NCI-H69 (cell line): ENCODE measurements around the gene QPCTL.
"Not testable (repeated sequence)": the region's sequence is repeated elsewhere in the genome, so short reads cannot be mapped to it uniquely, and the experiment has no call there.

Experiments
- DNase-seq: peaks from one replicate; lab custom pipeline; 2025; lab: John Stamatoyannopoulos, UW

The QPCTL gene

DNA sequence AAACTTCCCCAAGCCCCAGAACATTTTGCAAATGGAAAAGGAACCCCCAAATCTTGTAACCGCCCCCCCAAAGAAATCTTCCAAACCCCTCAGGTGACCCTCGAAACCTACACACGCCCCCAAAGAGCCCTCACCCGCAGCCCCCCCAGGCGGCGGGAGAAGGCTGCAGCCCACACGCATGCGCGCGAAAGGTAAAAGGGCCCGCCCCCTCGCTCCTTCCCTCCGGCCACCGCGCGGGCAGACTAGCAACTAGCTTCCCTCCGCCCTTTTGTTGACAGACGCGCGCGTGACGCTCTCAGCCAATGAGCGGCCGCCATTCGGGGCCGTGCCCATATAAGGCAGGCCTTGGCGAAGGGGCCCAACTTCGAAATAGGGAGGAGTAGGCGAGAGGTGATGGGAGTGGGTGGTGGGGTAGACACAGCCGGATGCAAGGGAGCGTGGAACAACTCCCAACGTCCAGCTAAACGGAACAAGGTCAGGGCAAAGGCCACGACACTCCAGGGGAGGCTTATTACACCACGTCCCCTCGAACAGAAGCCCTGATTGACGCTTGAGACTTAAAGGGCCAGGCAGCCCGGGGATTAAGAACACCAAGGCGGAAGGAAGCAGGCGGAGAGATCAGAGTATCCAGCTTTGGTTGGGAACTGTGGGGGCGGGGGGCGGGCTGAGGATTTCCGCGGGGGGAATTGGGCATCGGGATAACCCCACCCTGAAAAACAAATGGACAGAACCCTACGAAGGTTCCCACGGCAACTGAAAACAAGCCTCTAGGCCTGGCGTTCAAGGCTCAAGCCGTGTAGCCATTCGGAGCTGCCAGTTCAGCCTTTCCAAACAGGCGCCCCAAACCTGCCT, 24.9 kb downstream of the QPCTL start:
- peak; percentile 99 for DNase-seq

DNA sequence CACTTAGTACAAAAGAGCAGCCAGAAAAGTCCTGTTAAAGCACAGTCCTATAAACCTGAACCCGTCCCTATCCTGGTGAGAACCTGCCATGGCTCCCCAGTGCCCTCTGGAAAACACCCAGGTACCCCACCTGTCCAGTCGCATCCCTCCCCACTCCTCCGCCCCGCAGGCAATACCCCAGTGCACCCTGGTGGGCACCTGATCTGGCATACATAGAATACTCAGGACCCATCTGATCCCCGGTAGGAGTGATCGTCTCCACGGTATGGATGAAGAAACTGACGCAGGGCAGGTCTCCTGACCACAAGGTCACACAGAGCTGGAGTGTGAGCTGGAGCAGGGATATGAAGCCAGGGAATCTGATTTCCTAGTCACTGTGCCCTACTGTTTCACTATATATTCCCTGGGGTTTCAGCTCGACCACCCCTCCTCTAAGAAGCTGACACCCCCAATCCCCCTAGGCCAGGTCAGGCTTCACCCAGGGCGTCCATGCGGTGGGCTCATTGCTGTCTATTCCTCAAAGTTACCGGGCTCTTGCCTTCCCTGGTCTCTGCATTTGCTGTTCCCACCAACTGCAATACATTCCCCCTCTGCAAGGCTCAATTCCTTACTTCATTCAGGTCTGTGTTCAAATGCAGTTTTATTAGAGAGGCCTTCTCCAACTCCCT, 25.7 kb downstream of the QPCTL start:
- no peak for DNase-seq

DNA sequence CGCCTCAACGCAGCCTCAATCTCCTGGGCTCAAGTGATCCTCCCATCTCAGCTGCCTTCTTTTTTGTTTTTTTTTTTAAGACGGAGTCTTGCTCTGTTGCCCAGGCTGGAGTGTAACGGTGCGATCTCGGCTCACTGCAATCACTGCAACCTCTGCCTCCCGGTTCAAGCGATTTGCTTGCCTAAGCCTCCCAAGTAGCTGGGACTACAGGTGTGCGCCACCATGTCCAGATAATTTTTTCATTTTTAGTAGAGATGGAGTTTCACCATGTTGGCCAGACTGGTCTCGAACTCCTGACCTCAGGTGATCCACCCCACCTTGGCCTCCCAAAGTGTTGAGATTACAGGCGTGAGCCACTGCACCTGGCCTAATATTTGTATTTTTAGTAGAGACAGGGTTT, 27.6 kb downstream of the QPCTL start:
- not testable (repeated sequence) for DNase-seq

DNA sequence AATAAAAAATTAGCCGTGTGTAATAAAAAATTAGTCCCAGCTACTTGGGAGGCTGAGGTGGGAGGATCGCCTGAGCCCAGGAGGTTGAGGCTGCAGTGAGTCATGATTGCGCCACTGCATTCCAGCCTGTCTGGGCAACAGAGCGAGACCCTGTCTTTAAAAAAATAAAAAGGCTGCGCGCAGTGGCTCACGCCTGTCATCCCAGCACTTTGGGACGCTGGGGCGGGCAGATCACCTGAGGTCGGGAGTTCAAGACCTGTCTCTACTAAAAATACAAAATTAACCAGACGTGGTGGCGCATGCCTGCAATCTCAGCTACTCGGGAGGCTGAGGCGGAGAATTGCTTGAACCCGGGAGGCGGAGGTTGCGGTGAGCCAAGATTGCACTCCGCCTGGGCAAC, 36.2 kb downstream of the QPCTL start:
- DNase-seq, result not testable (repeated sequence)

DNA sequence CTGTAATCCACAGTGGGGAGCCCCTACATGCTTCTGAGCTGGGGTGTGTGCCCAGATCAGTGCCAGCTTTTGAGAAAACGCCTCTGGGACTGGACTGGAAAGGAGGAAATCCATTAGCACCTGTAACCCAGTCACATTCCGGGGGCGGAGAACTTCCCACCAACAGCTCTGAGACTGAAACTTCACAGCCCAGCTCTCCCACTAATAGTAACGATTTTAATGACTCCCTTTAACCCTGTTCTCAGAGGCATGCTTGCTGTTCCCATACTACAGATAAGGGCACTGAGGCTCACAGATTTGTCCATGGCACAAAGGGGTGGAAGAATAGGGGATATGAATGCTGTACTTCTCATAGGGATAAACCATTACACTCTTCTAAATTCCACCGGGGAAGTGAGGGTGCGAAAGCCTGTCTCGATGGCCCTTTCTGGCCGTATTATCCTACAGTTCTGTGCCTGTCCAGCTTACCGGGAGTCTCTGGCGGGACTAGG, 37.4 kb downstream of the QPCTL start:
- DNase-seq, result peak; percentile 34

DNA sequence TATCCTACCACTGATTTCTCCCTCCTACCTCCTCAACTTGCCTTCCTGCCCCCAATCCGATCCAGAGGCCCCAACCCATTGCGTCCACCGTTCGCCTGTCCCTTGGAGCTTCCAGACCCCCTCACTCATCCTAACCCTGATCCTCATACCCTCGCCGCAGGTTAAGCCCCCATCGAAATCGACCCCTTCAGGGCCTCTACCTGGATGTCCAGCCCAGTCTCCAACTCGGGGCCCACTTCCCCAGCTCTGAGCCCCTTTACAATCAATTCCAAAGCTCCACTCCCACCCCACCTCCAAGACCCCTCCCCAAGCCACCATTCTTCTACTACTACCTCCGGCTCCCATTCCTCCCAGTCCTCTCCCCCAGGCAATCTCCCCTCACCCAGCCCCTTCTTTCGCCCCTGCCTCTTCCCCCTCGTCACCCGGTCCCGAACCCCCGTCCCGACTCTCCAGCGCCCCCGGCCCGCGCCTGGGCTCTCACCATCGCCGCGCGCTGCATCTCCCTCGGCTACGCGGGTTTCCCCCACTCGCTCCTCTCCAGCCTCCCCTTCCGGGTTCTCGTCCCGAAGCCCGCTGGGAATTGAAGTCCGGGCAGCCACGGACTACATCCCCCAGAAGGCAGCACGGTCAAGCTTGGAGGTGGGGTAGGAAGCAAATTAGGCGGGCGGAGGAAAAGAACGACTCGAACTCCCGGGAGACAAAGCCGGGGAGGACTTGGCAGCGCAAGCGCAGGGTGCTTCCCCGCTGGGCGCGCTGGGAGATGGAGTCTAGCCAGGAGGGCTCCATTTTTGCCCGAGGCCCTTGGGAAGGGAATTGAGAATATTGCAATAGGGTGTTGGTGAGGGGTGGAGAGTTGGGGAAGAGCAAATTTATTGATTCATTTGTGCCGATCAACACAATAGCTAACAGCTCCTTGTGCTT, 38.2 kb downstream of the QPCTL start, which contains the start of gene FBXO46:
TSS of gene FBXO46 (minus strand) at position 529 of the 921 bp plus-strand sequence. CDS start 17,401 bp downstream, outside the sequence.
- DNase-seq, result peak; percentile 100

DNA sequence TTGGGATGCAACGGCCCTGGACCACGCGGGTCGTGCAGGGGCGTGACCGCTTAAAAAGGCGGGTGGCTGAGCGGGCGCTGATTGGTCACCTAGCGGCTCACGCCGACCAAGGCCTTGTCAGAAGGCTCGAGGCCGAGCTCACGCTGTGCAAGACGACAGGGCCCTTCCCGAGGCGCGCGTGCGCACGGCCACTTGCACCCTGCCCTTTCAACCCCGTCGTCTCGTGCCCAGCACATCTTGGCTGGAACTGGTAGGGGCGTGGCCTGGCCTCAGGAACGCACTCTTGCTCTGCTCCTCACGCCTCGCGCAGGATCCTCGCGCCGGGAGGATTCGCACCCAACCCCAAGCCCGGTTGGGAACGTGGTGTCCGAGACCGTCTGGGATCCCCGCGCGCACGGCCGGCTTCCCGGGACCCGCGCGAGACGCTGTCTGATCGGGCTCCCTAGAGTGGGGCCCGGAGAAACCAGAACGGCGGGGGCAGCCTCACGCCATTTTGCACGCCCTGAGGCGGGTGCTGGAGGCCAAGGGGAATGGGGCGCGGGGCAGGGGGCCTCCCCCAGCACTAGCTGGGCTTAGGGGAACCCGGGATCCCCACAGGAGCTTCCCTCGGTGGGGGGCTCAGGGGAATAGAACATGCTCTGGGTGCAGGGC, 40.8 kb downstream of the QPCTL start, which contains the start of gene MEIOSIN:
TSS of gene MEIOSIN (plus strand) at position 280 of the 651 bp plus-strand sequence. CDS start 1,938 bp downstream, outside the sequence.
- peak; percentile 15 for DNase-seq

DNA sequence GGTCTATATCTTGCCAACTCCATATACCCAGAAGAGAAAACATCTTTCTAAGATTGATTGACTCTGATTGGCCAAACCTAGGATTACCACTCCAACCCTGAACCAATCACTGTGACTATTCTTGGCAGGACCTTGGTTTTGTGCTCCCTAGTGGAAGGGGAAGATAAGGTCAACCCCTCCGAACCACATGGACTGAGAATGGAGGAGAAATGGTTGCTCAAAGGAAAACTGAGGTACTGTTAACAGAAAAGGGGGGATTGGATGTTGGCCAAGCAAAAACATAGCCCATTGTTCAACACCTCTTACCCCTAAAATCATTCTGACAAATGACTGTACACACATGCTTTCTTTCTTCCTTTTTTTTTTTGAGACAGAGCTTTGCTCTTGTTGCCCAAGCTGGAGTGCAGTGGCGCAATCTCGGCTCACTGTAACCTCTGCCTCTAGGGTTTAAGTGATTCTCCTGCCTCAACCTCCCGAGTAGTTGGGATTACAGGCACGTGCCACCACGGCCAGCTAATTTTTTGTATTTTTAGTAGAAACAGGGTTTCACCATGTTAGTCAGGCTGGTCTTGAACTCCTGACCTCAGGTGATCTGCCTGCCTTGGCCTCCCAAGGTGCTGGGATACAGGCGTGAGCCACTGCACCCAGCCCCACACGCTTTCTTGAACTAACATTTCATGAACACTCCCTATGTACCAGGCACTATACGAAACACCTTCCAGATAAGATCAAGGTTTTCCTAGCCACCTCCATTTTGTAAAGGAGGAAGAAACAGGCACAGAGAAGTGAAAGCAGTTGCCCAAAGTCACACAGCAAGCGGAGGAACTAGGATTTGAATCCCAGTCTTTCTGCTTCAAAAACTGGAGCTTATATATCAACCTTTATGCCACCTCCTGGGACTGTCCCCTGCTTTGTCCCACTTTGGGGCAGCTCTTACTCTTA, 47.3 kb downstream of the QPCTL start:
- no peak for DNase-seq

DNA sequence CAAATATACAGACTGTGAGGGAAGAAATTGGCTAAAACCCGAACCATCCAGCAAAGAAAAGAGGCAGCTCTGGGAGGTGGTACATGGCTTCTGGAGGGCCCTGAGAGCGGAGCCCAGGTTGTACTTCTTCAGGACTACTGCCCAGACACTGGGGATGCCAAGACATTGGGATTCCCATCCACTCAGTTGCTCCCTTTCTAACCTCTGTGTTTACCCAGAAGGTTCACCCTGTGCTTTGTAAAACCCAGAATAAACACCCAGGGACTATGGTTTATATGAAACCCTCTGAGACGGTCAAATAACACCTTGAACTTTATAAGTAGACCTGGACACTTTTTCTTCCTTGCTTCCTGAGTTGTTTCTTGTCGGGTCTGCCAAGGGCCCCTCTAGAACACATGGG, 50.5 kb downstream of the QPCTL start:
- DNase-seq, result no peak

DNA sequence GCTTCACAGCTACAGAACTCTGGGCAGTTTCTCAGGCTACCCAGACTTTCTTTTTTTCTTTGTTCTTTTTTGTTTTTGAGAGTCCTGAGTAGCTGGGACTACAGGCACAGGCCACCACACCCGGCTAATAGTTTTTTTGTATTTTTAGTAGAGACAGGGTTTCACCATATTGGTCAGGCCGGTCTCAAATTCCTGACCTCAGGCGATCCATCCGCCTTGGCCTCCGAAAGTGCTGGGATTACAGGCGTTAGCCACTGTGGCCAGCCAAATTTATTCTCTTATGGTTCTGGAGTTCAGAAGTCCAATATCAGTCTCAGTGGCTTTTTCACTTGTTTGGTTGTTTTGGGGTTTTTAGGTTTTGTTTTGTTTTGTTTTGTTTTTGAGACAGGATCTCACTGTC, 53.1 kb downstream of the QPCTL start:
- DNase-seq, result no peak

DNA sequence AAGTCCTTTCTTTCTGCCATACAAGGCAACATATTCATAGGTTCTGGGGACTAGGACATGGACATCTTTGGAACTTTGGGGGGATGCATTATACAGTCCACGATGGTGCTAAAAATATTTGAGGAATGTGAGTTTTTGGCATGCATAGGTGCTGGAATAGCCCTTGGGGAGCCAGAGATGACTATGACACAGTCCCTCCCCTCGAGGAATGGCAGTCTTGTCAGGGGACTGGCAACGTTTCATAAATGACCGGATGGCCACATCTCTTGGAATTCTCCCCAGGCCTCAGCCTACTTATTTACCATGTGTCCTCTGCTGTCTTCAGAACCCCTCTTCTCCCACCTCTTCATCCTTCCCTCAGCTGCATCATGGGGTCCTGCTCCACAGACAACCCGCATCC, 54.4 kb downstream of the QPCTL start:
- no peak for DNase-seq

DNA sequence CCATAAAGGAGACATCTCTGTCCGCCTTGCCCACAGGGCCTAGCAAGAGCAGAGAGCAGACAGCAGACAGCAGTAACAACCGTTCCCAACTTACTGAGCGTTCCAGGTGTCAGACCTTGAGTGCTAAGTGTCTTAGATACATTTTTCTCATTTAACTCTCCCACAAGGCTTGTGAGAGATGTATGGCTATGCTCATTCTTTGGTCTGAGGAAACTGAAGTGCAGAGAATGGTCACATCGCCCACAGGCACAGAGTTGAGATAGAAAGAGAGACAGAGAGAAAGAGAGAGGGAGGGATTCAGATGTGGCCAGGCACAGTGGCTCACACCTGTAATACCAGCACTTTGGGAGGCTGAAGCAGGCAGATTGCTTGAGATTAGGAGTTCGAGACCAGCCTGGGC, 55.0 kb downstream of the QPCTL start:
- DNase-seq, result no peak

DNA sequence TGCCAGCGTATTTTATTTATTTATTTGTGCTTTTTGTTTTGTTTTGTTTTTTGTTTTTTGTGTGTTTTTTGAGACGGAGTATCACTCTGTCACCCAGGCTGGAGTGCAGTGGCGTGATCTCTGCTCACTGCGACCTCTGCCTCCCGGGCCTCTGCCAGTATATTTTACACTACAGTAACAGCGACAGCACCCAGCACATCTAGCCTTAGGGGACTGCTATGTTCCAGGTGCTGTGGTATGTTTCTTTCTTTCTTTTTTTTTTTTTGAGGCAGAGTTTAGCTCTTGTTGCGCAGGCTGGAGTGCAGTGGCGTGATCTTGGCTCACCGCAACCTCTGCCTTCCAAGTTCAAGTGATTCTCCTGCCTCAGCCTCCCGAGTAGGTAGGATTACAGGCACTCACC, 59.0 kb downstream of the QPCTL start:
- not testable (repeated sequence) for DNase-seq

DNA sequence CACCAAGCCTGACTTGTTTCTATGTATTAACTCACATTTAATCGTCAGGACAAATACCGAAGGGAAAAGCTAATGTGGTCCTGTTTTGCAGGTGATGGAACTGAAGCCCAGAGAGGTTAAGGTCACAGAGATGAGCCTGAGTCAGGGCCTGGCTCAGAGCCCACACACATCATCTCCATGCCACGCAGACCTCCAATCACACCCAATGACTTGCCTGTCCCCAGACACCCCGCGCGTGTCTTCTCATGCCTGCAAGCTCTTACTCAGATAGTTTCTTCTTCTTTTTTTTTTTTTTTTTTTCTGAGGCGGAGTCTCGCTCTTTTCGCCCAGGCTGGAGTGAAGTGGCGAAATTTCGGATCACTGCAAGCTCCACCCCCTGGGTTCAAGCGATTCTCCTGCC, 60.2 kb downstream of the QPCTL start:
- no peak for DNase-seq

DNA sequence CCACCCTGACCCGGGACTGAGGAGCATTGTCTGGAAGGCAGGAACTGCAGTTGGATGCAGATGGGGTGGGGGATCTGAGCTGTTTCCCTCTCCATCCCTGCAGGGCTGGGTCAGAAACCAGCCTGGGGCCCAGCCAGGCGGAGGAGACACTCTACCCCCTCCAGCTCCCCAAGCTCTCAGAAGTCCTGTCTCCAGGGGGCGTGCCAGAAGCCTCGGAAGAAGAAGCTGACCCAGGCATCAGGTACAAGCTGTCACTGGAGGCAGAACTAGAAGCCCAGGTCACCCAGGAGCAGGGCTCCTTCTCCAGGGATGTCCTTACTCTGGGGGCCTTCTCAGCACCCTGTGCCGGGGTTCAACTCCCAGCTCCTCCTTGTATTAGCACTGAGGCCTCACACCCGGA, 61.1 kb downstream of the QPCTL start:
- no peak for DNase-seq
